ENCODE results near the gene THAP4. TPM values are rescaled to one million over a fixed set of nuclear protein-coding genes. Genes with fewer than 3 reads are reported as not detected.

Gene THAP4
- total RNA-seq, 4 donors from 2014 or later = 46.4 to 56.2 (median 51.2) TPM

- Histone ChIP-seq H3K27me3 (no peaks in the 10 kb centered on the region), H3K27ac (peak overlapping the region; percentile 67), H3K4me3 (peak overlapping the region; percentile 48), H3K9me3 (no peaks in the 10 kb centered on the region), H3K36me3 (peaks cover 25% of the 10 kb centered on the region), H3K4me1 (peaks cover 21% of the 10 kb centered on the region)
- no peak for TF ChIP-seq EP300 (IDR thresholded peaks at IDR 0.05)
- no peak for TF ChIP-seq POLR2A (IDR thresholded peaks at IDR 0.05)
- peak; percentile 51 to 79 for TF ChIP-seq CTCF (IDR thresholded peaks at IDR 0.05)
- TF ChIP-seq POLR2AphosphoS5 (IDR thresholded peaks at IDR 0.05) = no peak
- DNase-seq (ENCODE audit: low spot score in 2 of 2) = peak; percentile 88 to 90
- WGBS = 16% methylated on average over 22 of the region's 76 CpGs
Observed at GRCh38 chr2:241609859-241610793, 26.8 kb downstream of the THAP4 start.

- no peak for TF ChIP-seq POLR2A (IDR thresholded peaks at IDR 0.05)
- TF ChIP-seq POLR2AphosphoS5 (IDR thresholded peaks at IDR 0.05) = no peak
- no peak for TF ChIP-seq CTCF (IDR thresholded peaks at IDR 0.05)
- peaks cover 21% of the 10 kb centered on the region for H3K4me1 ChIP-seq
- H3K27me3 ChIP-seq = no peaks in the 10 kb centered on the region
- H3K36me3 ChIP-seq = peaks cover 33% of the 10 kb centered on the region
- no peak for DNase-seq (ENCODE audit: low spot score in 2 of 2)
- 87% methylated on average over 10 of the region's 10 CpGs for WGBS
- H3K9me3 ChIP-seq = no peaks in the 10 kb centered on the region
- no peak overlapping the region for H3K4me3 ChIP-seq
- no peak overlapping the region for H3K27ac ChIP-seq
Observed at GRCh38 chr2:241608881-241609280, 28.1 kb downstream of the THAP4 start.

- TF ChIP-seq POLR2A (IDR thresholded peaks at IDR 0.05) (no peak), POLR2AphosphoS5 (IDR thresholded peaks at IDR 0.05) (no peak), CTCF (IDR thresholded peaks at IDR 0.05) (no peak), EP300 (IDR thresholded peaks at IDR 0.05) (no peak)
- peaks cover 47% of the 10 kb centered on the region for H3K36me3 ChIP-seq
Observed at GRCh38 chr2:241607162-241607885, 29.6 kb downstream of the THAP4 start.

GRCh38 chr2:241606186-241606585 is 30.8 kb downstream of the THAP4 start:
- H3K36me3 ChIP-seq = peaks cover 58% of the 10 kb centered on the region
- 92% methylated on average over 7 of the region's 8 CpGs for WGBS
- no peak overlapping the region for H3K4me3 ChIP-seq
- DNase-seq (ENCODE audit: low spot score in 2 of 2) = no peak
- H3K27me3 ChIP-seq = no peaks in the 10 kb centered on the region
- H3K9me3 ChIP-seq = no peaks in the 10 kb centered on the region
- no peak overlapping the region for H3K27ac ChIP-seq
- TF ChIP-seq CTCF (IDR thresholded peaks at IDR 0.05) (no peak), POLR2A (IDR thresholded peaks at IDR 0.05) (no peak), POLR2AphosphoS5 (IDR thresholded peaks at IDR 0.05) (no peak), EP300 (IDR thresholded peaks at IDR 0.05) (no peak)
- H3K4me1 ChIP-seq = peaks cover 20% of the 10 kb centered on the region

More at GRCh38 chr2:241607162-241607885, 29.6 kb downstream of the THAP4 start:
- Histone ChIP-seq H3K4me1 (peaks cover 21% of the 10 kb centered on the region), H3K4me3 (no peak overlapping the region), H3K9me3 (no peaks in the 10 kb centered on the region), H3K27me3 (no peaks in the 10 kb centered on the region), H3K27ac (no peak overlapping the region)
- WGBS = 95% methylated on average over 22 of the region's 27 CpGs
- DNase-seq (ENCODE audit: low spot score in 2 of 2) = no peak

GRCh38 chr2:241603686-241604085 is 33.3 kb downstream of the THAP4 start:
- Histone ChIP-seq H3K4me3 (no peak overlapping the region), H3K4me1 (no peaks in the 10 kb centered on the region), H3K36me3 (peaks cover 83% of the 10 kb centered on the region), H3K9me3 (no peaks in the 10 kb centered on the region), H3K27ac (no peak overlapping the region), H3K27me3 (no peaks in the 10 kb centered on the region)
- no peak for DNase-seq (ENCODE audit: low spot score in 2 of 2)
- TF ChIP-seq POLR2AphosphoS5 (IDR thresholded peaks at IDR 0.05) (no peak), POLR2A (IDR thresholded peaks at IDR 0.05) (no peak), EP300 (IDR thresholded peaks at IDR 0.05) (no peak), CTCF (IDR thresholded peaks at IDR 0.05) (no peak)
- 90% methylated on average over 5 of the region's 5 CpGs for WGBS
